ENCODE data around the gene RESP18. TPM values are rescaled to one million over a fixed set of nuclear protein-coding genes. Genes with fewer than 3 reads are reported as not detected.

Gene RESP18
- total RNA-seq, 2 donors from 2014 or later: not detected

DNA sequence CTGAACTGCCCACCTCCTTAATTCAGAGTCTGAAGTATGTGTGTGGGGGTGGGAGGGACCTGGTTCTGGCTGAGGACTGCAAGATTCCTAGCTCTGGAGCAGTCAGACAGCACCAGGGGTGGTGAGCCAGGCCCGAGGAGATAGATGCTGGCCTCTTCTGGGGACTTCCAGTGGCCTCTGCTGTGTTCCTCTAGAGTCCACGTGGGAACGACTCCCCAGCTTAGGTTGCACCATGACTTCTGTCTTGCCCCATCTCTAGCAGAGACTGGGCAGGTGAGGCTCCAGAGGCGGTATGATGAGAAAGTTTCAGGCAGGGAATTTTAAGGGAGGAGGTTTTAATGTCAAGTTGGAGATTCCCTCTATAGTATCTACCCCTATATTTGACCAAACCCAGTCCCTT lies 22.0 kb upstream of the RESP18 start:
- TF ChIP-seq, protein P1, sequence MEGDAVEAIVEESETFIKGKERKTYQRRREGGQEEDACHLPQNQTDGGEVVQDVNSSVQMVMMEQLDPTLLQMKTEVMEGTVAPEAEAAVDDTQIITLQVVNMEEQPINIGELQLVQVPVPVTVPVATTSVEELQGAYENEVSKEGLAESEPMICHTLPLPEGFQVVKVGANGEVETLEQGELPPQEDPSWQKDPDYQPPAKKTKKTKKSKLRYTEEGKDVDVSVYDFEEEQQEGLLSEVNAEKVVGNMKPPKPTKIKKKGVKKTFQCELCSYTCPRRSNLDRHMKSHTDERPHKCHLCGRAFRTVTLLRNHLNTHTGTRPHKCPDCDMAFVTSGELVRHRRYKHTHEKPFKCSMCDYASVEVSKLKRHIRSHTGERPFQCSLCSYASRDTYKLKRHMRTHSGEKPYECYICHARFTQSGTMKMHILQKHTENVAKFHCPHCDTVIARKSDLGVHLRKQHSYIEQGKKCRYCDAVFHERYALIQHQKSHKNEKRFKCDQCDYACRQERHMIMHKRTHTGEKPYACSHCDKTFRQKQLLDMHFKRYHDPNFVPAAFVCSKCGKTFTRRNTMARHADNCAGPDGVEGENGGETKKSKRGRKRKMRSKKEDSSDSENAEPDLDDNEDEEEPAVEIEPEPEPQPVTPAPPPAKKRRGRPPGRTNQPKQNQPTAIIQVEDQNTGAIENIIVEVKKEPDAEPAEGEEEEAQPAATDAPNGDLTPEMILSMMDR (IDR thresholded peaks at IDR 0.05): no peak
- no peak overlapping the region for H3K27ac ChIP-seq
- no peak overlapping the region for H3K4me3 ChIP-seq
- H3K36me3 ChIP-seq: no peaks in the 10 kb centered on the region
- ATAC-seq (ENCODE audit: insufficient number of reproducible peaks, low FRiP score, low read depth) (no peak), DNase-seq (ENCODE audit: low spot score) (no peak)
- H3K9me3 ChIP-seq: no peaks in the 10 kb centered on the region
- no peaks in the 10 kb centered on the region for H3K27me3 ChIP-seq (replicated peaks; ENCODE audit: insufficient read depth)
- peaks cover 9 to 11% of the 10 kb centered on the region in 2 donors for H3K4me1 ChIP-seq (ENCODE audit: control insufficient read depth in 1 of 2, low read depth in 2 of 2)

DNA sequence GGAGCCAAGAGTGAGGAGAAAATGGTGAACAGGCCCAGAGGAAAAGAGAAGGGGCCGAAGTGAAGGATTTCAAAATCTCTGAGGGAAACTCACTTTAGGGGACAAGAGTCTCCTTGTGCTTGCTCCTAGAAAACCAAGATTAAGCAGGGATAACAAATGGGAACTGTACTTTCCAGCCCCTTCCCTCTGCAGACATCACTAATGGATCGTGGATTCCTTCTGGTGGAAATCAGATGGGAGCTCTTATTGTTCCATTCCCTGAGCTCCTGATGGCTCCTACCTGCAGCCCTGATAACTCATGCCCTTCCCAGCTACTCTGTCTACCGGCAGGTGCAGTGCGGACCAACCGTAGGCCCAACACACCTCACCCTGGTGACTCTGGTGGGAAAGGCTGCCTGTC lies 20.6 kb upstream of the RESP18 start:
- Histone ChIP-seq H3K4me3 (no peak overlapping the region), H3K4me1 (ENCODE audit: control insufficient read depth in 1 of 2, low read depth in 2 of 2) (peaks cover 2 to 4% of the 10 kb centered on the region in 2 donors), H3K9me3 (no peaks in the 10 kb centered on the region), H3K27ac (no peak overlapping the region), H3K36me3 (no peaks in the 10 kb centered on the region), H3K27me3 (replicated peaks; ENCODE audit: insufficient read depth) (no peaks in the 10 kb centered on the region)
- DNase-seq (ENCODE audit: low spot score) (no peak), ATAC-seq (ENCODE audit: insufficient number of reproducible peaks, low FRiP score, low read depth) (no peak)
- TF ChIP-seq, protein P1 (IDR thresholded peaks at IDR 0.05): no peak

GRCh38 chr2:219352448-219353023 lies 20.0 kb upstream of the RESP18 start:
- no peak for ATAC-seq (ENCODE audit: insufficient number of reproducible peaks, low FRiP score, low read depth)
- no peak for DNase-seq (ENCODE audit: low spot score)
- Histone ChIP-seq H3K4me3 (no peak overlapping the region), H3K9me3 (no peaks in the 10 kb centered on the region), H3K36me3 (no peaks in the 10 kb centered on the region), H3K27me3 (replicated peaks; ENCODE audit: insufficient read depth) (no peaks in the 10 kb centered on the region), H3K27ac (no peak overlapping the region), H3K4me1 (ENCODE audit: control insufficient read depth in 1 of 2, low read depth in 2 of 2) (no peaks in the 10 kb centered on the region)
- TF ChIP-seq, protein P1 (IDR thresholded peaks at IDR 0.05): peak; percentile 37

DNA sequence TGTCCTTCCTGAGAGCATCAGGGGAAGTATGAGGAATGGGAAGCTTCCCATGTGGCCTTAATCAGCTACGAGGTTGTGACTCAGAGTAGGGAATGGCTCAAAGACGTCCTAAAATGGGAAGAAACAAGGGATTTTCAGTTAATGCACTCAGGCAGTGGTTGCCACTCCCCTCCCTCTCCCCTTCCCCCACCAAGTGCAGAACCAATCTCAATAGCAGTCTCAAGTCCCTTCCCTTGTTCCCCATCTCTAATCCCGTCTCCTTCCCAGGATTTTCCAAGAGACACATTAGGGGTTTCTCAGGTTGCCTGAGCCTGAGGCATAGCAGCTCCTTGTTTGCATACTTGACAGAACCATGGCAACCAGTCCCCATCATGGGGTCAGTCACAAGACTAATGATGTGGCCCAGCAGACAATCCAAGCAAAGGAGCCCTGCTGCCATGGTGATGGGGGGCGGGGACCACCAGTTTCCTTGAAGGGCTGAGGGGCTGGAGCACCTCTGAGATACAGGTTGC lies 18.2 kb upstream of the RESP18 start:
- Histone ChIP-seq H3K27me3 (replicated peaks; ENCODE audit: insufficient read depth) (no peaks in the 10 kb centered on the region), H3K4me3 (no peak overlapping the region), H3K9me3 (no peaks in the 10 kb centered on the region), H3K27ac (no peak overlapping the region), H3K4me1 (ENCODE audit: control insufficient read depth in 1 of 2, low read depth in 2 of 2) (no peaks in the 10 kb centered on the region), H3K36me3 (no peaks in the 10 kb centered on the region)
- no peak for DNase-seq (ENCODE audit: low spot score)
- no peak for ATAC-seq (ENCODE audit: insufficient number of reproducible peaks, low FRiP score, low read depth)
- TF ChIP-seq, protein P1 (IDR thresholded peaks at IDR 0.05): no peak

- Histone ChIP-seq H3K36me3 (no peaks in the 10 kb centered on the region), H3K9me3 (no peaks in the 10 kb centered on the region), H3K27me3 (replicated peaks; ENCODE audit: insufficient read depth) (no peaks in the 10 kb centered on the region), H3K4me1 (ENCODE audit: control insufficient read depth in 1 of 2, low read depth in 2 of 2) (no peaks in the 10 kb centered on the region), H3K4me3 (no peak overlapping the region), H3K27ac (no peak overlapping the region)
- no peak for DNase-seq (ENCODE audit: low spot score)
- TF ChIP-seq, protein P1 (IDR thresholded peaks at IDR 0.05): no peak
- no peak for ATAC-seq (ENCODE audit: insufficient number of reproducible peaks, low FRiP score, low read depth)
Measured at GRCh38 chr2:219350215-219350614, 17.7 kb upstream of the RESP18 start.

Measured in thoracic aorta (tissue), 2 donors.